Esophagus muscularis mucosa (tissue), 3 donors: ENCODE measurements around the gene ADCY5.

Experiments
- CTCF ChIP-seq, 3 experiments: fragments of 200-600 bp in 2 of 3; fragments of 450-650 bp in 1 of 3; sonication (generic) in 2 of 3; IDR thresholded peaks; one replicate each; pipeline ENCODE4 v1.5.1; 2017 to 2019; ENCODE audit warnings: antibody characterized with exemption in 3 of 3, mild to moderate bottlenecking in 2 of 3, moderate library complexity in 1 of 3
- POLR2A ChIP-seq: fragments of 450-650 bp; IDR thresholded peaks from one replicate; pipeline ENCODE4 v1.6.1; 2017; ENCODE audit warnings: antibody characterized with exemption, moderate library complexity, mild to moderate bottlenecking, low read depth

- TF ChIP-seq CTCF (IDR thresholded peaks at IDR 0.05) (no peak), POLR2A (no peak)
Measured at GRCh38 chr3:123392368-123392767, 56.5 kb downstream of the ADCY5 start.
